Measurements from ENCODE around the gene KCNIP2. TPM values are rescaled to one million over a fixed set of nuclear protein-coding genes. Genes with fewer than 3 reads are reported as not detected.

The KCNIP2 gene
- total and polyA plus RNA-seq, 2 of the 13 experiments (the other 11 are each of a cell fraction or from before 2014, with no cell fraction given): 0.42 to 0.70 TPM

DNA sequence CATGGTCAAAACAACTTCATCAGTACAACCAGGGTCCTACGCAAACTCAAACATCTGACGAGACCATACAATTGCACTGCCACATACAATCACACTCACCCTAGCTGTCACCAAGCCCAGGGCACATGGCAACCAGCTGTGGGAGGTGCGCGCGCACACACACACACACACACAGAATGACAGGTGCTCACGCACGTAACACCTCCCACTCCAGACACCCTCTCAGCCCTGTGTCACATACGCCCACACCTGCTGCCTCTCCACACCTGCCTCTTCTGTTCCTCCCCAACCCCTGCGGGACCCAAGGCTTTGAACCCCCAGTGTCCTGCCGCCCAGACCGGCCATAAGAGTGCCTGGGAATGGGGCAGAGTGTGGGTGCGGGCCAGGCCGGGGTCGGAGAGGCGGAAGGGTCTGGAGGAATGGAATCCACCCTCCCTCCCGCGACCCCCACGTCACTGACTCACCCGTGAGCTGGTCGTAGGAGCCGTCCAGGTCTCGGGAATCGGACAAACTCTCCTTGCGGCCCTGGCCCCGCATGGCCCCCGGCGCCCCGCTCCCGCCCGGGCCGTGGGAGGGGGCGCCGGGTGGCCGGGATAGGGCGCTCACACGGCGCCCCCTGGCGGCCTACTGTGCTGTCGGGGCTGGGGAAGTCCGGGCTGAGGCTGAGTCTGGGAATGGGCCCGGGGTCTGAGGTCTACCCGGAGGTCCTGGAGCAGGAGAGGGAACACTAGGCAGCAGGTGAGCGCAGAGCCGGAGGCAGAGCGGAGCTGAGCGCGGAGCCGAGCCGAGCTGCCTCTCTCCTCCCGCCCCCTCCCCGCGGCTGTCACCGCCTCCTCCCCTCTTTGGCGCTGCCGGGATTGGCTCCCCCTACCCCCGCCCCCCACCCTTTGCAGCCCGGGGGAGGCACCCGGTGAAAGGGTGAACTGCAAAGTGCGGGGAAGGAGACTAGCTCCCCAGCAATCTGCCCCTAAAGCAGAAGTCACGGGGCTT lies at the start of gene KCNIP2 (continued):
- no peak for TF ChIP-seq ZNF383 (CRISPR knock-in tag; IDR thresholded peaks at IDR 0.05; ENCODE audit: borderline replicate concordance)

DNA sequence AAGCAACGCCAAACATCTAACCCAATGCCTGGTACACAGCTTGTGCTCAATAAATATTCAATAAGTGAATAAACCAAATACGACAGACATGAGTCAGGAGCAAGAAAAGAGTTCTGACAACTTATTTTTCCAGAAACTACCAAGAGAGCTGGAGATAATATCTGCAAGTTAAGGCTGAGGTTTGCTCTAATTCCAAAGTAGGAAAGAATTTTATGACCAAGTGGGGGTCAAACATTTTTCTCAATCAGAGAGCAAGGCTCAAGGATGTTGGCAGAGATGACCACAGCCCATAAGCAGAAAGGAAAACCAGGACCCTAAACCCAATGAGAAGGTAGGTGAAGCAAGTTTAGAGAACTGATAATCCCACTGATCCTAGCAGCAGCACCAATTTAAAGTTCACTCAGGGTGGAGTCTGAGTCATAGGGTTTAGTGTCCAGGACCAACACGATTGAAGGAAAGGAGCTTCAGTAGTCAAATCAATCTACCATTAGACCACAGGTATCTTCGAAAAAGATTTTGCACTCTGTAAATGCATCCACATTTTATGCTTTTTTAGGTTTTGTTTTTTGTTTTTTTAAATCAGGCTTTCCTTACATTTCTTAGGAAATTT lies 49.3 kb upstream of the KCNIP2 start:
- Histone ChIP-seq H3K36me3 (replicated peaks in 1 of 2; ENCODE audit: control insufficient read depth in 1 of 2, insufficient read depth in 2 of 2, low read length in 2 of 2) (peaks cover 5 to 7% of the 10 kb centered on the region in 2 experiments; a peak in 4 of 5 replicates), H3K27me3 (ENCODE audit: control insufficient read depth in 1 of 2, insufficient read depth in 2 of 2, low read length in 2 of 2) (no peaks in the 10 kb centered on the region), H4K20me1 (ENCODE audit: insufficient read depth, low read length) (no peaks in the 10 kb centered on the region; the same call in 1 of the 2 replicates), H3K27ac (ENCODE audit: extremely low read length, insufficient read depth, low read length) (no peak overlapping the region), H2AFZ (ENCODE audit: low read length) (no peak overlapping the region), H3K9ac (ENCODE audit: insufficient read depth, low read depth, low read length) (no peak overlapping the region), H3K4me2 (ENCODE audit: low read depth, low read length) (no peak overlapping the region), H3K4me1 (ENCODE audit: insufficient read depth, low read length) (peaks cover 17% of the 10 kb centered on the region), H3K4me3 (replicated peaks in 1 of 3; ENCODE audit: insufficient read depth in 1 of 3, low read depth in 2 of 3, low read length in 3 of 3) (no peak overlapping the region), H3K9me3 (ENCODE audit: low read length) (no peaks in the 10 kb centered on the region), H3K79me2 (ENCODE audit: insufficient read depth, low read length) (no peaks in the 10 kb centered on the region)
- 72% methylated on average over 4 of the region's 4 CpGs for WGBS (ENCODE audit: low lambda C conversion rate)
- no peak for ATAC-seq
- CTCF ChIA-PET (ENCODE audit: low intra/inter-chr PET ratio, low total read pairs): interaction anchor here (1.5 kb wide), 1 partner anchor 117 kb away, joined by 3 read pairs; no protein-coding TSS in a partner anchor
- DNase-seq (ENCODE audit: low spot score): no peak
- intact Hi-C loops (cut with micrococcal nuclease; ENCODE audit: unreplicated experiment): no loop called here
- in situ Hi-C loops (cut with HindIII; ENCODE audit: extremely low pct_ligation_motif_present, low pct_unique_long_range_greater_than_20kb): no loop called here
- TF ChIP-seq SYNCRIP (IDR thresholded peaks at IDR 0.05; ENCODE audit: insufficient read depth, low read depth, low read length): no peak
- TF ChIP-seq NFE2L1 (CRISPR knock-in tag; IDR thresholded peaks at IDR 0.05; ENCODE audit: borderline replicate concordance): no peak
- TF ChIP-seq, protein P1, sequence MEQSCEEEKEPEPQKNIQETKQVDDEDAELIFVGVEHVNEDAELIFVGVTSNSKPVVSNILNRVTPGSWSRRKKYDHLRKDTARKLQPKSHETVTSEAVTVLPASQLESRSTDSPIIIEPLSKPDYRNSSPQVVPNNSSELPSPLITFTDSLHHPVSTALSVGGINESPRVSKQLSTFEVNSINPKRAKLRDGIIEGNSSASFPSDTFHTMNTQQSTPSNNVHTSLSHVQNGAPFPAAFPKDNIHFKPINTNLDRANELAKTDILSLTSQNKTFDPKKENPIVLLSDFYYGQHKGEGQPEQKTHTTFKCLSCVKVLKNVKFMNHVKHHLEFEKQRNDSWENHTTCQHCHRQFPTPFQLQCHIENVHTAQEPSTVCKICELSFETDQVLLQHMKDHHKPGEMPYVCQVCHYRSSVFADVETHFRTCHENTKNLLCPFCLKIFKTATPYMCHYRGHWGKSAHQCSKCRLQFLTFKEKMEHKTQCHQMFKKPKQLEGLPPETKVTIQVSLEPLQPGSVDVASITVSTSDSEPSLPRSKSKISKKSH (CRISPR knock-in tag; IDR thresholded peaks at IDR 0.05; ENCODE audit: borderline replicate concordance): no peak
- TF ChIP-seq FOXK1 (CRISPR knock-in tag; IDR thresholded peaks at IDR 0.05; ENCODE audit: borderline replicate concordance, low read depth): no peak
- no peak for TF ChIP-seq ZNF441 (CRISPR knock-in tag; IDR thresholded peaks at IDR 0.05; ENCODE audit: borderline replicate concordance)
- TF ChIP-seq, protein P2, sequence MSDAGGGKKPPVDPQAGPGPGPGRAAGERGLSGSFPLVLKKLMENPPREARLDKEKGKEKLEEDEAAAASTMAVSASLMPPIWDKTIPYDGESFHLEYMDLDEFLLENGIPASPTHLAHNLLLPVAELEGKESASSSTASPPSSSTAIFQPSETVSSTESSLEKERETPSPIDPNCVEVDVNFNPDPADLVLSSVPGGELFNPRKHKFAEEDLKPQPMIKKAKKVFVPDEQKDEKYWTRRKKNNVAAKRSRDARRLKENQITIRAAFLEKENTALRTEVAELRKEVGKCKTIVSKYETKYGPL (CRISPR knock-in tag; IDR thresholded peaks at IDR 0.05): no peak
- TF ChIP-seq ISL2 (CRISPR knock-in tag; IDR thresholded peaks at IDR 0.05): no peak
- TF ChIP-seq RFX3 (CRISPR knock-in tag; IDR thresholded peaks at IDR 0.05): no peak
- no peak for TF ChIP-seq ELF1 (CRISPR knock-in tag; IDR thresholded peaks at IDR 0.05)
- TF ChIP-seq, protein P3, sequence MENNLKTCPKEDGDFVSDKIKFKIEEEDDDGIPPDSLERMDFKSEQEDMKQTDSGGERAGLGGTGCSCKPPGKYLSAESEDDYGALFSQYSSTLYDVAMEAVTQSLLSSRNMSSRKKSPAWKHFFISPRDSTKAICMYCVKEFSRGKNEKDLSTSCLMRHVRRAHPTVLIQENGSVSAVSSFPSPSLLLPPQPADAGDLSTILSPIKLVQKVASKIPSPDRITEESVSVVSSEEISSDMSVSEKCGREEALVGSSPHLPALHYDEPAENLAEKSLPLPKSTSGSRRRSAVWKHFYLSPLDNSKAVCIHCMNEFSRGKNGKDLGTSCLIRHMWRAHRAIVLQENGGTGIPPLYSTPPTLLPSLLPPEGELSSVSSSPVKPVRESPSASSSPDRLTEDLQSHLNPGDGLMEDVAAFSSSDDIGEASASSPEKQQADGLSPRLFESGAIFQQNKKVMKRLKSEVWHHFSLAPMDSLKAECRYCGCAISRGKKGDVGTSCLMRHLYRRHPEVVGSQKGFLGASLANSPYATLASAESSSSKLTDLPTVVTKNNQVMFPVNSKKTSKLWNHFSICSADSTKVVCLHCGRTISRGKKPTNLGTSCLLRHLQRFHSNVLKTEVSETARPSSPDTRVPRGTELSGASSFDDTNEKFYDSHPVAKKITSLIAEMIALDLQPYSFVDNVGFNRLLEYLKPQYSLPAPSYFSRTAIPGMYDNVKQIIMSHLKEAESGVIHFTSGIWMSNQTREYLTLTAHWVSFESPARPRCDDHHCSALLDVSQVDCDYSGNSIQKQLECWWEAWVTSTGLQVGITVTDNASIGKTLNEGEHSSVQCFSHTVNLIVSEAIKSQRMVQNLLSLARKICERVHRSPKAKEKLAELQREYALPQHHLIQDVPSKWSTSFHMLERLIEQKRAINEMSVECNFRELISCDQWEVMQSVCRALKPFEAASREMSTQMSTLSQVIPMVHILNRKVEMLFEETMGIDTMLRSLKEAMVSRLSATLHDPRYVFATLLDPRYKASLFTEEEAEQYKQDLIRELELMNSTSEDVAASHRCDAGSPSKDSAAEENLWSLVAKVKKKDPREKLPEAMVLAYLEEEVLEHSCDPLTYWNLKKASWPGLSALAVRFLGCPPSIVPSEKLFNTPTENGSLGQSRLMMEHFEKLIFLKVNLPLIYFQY (CRISPR knock-in tag; IDR thresholded peaks at IDR 0.05; ENCODE audit: borderline replicate concordance): no peak
- no peak for TF ChIP-seq NR3C1 (CRISPR knock-in tag; IDR thresholded peaks at IDR 0.05)
- TF ChIP-seq TEAD3 (CRISPR knock-in tag; optimal IDR thresholded peaks at IDR 0.05; ENCODE audit: borderline replicate concordance): no peak
- no TSS peak for BruUV-seq (replicated peaks)
- FAIRE-seq: no peak
- POLR2A ChIA-PET: no interaction called here
